Activated CD4-positive, alpha-beta T cell treated with anti-CD3 and anti-CD28 coated beads, Interleukin-2, amount 50 U/mL, for 48 hours (primary cell): ENCODE data around the gene SLC25A1.
A peak's percentile ranks its signal among the peaks of the same experiment; 100 is the strongest.

ENCODE experiments used
- DNase-seq, 2 experiments: peaks; one replicate each; pipeline ENCODE4 v3.0.0-alpha.2; 2020

The SLC25A1 gene

DNA sequence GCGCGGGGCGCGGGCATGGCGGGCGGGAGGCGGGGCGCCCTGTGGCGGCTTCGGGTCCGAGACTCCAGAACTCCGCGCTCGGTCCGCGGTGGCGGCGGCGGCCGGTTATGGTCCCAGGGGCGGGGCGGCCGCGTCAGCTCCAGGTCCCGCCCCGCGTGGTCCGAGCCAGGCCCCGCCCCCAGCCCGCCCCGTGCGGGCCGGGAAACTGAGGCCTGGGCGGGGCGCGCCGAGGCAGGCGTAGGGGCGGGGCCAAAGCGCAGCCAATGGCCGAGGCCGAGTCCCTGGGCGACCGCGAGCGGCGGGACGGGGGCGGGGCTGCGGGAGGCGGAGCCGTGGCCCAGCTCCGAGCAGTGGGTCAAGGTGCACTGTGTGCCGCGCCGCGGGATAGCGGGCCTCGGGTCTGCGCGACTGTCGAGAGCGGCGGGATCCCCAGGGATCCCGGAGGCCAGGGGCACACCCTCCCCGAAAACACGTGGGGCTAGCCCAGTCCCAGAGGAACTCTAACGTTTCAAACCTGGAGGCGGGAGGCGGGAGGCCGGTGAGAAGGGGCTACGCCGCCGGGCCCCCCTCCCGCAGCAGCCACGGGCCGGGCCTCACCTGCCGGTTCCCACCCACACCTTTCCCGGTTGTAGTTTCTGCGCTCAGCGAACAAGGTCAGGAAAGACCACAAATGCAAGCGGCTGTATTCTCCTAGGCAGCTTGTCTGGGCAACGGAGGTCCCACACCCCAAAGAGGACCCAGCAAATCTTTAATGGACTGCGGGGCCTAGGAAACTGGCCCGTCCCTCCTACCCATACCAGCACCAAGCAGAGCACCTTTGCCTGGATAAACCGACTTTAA is at the start of gene SLC25A1:
Gene SLC25A1, minus strand, starts transcription at position 80 of the 840 bp plus-strand sequence. Its CDS starts 63 bp downstream, at position 17.
- DNase-seq = peak; percentile 93 to 94

DNA sequence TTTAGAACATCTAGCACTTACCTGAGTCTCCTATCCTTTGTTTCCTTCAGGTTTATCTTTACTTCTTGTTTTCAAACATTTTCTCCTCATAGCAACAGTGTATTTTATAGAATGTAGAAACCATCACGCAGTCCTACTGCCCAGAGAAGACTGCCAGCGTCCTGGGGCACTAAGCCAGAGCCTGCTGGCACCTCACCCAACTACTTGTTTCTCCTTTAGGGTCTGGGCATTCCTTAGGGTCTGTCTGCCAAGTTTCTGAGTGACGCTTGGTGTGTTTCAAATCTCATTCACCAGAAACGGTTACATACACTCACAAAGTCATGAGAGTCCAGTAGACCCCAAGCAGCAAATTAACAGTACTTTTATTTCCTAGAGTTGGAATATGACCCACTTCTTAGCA is 49.6 kb upstream of the SLC25A1 start:
- DNase-seq = no peak

DNA sequence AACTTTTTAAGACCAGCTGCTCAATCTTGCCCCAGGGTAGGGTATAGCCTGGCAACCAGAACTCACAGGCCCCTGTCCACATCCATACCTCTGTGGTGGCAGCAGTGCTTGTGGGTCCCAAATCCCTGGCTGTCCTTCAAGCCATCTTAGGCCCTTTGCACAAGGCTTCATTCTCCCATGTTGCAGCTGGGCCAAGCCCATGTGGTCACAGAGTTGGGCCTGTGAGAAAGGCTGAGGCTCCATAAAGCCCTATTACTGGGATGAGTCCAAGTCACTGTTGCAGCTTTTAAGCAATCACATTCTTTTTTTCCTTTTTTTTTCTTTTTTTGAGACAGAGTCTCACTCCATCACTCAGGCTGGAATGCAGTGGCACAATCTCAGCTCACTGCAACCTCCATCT is 47.9 kb upstream of the SLC25A1 start:
- DNase-seq = no peak

DNA sequence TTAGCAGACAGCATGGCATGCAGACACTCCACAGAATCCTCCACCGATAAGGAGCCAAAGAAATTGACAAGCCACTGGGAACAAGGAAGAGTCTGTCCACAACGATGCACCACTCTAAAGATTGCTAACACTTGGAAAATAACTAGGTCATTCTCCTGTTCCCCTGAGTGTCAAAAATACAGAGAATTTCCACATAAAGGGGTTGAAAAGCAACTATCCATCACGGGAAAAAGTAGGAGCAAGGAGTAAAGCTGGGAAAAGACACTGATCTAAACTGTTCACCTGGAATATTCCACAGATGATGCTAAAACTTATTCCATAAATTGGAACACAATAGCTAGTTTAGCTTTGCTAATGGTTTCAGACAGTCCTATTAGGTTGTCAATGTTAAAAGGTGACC is 47.0 kb upstream of the SLC25A1 start:
- DNase-seq = no peak

DNA sequence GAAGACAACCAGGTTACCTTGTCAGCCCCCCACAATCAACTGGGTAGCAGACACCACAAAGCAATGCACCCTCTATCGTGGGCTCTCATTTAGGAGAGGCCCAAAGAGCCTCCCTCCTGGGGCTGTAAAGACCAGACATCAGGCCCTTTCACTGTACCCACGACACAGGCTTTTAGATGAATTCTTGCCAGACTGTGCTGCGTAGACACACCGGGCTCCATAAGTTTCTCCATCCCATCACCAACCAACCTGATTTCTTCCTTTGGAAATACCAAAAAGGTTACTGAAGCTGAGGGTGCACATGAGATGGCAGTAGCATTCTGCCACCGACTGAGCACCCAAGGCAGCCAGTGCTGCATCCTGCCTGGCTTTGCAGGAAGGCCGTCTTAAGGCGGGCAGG is 46.4 kb upstream of the SLC25A1 start:
- DNase-seq = no peak

DNA sequence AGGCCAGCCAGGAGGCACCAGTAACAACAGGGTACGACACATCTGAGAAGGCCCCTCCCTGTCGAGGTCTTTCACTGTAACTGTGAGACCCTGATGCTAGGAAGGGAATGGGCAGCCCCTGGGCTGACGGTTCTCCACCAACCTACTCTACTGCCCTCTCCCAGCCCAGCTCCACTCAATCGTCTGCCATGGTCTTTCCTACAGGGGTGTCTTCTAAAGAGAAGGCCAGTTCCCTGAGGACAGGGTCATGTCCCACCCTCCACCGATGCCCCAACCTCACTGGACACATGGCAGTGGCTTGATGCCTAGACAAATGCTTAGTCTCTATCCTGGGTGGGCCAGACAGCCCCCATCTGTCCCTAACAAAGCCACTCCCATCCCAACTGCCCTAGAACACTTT is 46.0 kb upstream of the SLC25A1 start:
- no peak for DNase-seq

DNA sequence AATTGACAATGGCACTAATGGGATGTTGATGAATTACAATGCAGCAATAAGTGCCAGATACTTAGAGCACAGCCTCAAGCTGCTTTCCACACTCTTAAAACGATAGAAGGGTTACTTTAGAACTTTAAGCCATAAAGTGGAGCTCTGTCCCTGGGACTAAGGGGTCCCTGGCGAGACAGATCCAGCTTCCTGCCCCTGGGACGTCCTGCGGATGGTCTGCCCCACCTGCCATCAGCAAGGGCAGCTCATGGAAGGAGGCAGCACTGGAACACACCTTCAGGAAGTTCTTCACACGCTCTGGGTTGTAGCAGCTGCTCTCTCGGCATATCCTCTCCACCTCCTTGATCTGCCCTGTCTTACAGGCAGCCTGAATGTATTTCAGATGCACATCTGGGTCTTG is 45.1 kb upstream of the SLC25A1 start:
- no peak for DNase-seq

DNA sequence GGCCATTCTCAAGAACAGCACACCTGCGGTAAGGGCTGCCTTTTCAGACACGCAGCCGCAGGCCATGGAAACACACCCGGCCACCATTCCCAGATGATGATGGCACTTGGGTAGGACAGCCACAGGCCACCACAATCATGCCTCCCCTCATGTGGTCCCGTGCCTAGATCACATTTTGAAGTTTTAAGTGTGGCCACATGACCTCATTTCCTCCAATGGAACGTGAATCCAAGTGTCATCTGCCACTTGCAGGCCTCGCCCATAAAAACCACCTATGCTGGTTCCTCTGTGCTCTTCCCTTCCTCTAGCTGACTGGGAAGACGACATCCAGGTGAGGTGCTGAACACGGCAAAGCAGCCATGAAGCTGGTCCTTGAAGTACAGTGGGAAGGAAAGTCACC is 44.6 kb upstream of the SLC25A1 start:
- no peak for DNase-seq

DNA sequence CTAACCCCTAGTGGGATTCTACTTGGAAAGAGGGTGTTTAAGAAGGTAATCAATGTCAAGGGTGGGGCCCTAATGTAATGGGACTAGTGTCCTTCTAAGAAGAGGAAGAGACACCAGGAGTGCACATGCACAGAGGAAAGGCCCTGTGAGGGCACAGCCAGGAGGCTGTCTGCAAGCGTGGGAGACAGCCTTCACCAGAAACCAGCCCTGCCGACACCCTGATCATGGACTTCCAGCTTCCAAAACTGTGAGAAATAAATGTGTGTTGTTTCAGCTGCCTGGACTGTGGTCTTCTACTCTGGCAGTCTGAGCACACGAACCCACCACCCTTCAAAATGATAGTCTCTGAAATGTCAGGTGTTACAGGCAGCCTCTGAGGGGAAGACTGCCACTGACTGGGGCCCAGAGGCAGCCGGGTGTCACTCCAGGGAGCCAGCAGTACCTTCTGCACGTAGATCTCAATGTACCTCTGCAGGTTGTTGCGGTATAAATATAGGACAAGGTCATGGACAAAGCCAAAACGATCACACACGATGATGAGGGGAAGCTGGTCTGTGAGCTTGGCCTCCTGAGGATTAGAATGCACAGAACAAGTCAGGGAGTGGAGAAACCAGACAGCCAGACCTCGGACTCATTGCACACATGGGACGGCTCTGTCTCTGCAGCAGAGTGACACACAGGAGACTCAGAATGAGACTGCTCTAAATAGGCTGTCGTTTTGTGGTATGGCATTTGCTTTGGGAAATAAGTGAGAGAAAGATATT is 43.9 kb upstream of the SLC25A1 start:
- DNase-seq = no peak

DNA sequence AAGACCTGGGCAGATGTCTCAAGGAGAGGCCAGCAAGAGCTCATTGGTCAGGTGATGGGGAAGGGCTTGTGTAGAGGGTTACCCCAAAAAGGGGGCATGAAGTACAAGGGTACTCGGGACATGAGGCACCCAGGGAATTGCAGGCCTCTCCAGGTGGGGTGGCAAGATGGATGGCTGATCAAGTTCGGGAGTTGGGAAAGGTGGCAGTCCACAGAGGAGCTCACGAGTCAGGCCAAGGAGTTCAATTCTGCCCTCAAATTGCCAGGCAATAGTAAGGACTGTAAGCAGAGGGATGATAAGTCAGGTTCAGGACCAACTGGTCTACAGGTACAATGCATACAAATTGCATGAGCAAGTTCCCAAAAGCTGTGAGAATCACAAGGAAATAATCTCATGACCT is 42.3 kb upstream of the SLC25A1 start:
- DNase-seq = no peak

DNA sequence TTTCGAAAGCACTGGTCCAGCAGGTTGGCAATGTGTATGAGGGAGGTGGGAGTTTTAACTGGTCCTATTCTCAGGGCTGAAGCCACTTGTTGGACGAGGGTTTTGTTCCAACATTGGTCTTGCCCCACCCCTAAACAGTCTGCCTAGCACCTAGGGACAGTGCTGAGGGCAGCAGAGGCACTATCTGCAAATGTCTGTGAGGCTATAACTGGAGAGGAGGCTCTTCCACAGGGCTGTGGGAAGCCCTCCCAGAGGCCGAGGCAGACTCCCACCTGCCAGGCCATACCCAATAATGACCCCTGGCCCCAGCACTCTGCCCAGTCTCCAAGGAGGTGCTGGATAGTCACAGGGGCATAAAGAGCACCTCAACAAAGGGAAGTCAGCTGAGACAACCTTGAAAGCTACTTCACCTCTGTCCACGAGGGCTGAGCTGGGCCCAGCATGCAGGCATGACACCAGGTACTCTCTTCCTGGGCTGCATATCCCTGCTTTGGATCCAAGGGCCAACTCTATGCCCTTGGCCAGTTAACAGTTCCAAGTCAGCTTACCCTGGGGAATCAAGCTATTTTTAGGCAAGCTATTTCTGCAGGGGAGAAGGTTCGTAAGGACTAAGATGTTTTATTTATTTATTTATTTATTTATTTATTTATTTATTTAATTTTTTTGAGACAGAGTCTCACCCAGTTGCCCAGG is 40.2 kb upstream of the SLC25A1 start:
- no peak for DNase-seq

DNA sequence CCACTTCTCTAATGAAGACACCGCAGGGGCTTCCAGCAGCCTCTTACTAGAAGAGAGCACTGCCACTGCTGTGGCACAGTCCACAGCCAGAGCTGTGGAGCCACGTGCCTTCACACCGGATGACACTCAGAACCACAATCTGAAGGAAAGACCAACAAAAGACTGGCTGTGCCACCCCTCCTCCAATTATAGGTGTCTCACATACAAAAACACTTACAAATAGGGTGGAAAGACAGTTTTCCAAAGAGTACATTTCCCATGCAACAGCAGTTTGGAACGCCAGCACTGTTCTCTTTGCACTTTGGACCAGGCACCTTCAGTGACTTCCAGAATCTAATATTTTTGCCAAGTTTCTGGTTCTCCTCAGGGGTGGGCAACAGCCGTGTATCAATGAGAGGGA is 38.0 kb upstream of the SLC25A1 start:
- DNase-seq = no peak

DNA sequence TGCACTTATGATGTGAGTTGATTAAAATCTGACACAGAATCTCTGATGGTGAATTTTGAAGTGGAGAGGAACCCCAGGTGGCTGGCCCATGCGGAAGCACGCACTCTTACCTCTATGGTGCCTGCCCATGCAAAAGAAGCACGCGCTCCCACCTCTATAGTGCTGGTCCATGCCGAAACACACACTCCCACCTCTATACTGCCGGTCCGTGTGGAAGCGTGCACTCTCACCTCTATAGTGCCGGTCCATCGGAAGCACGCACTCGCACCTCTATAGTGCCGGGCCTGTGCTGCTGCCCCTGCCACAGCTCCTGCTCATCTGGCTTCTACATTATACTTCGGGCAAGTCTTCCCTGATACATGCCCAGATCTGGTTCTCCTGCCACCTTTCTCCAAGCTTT is 36.8 kb upstream of the SLC25A1 start:
- no peak for DNase-seq

DNA sequence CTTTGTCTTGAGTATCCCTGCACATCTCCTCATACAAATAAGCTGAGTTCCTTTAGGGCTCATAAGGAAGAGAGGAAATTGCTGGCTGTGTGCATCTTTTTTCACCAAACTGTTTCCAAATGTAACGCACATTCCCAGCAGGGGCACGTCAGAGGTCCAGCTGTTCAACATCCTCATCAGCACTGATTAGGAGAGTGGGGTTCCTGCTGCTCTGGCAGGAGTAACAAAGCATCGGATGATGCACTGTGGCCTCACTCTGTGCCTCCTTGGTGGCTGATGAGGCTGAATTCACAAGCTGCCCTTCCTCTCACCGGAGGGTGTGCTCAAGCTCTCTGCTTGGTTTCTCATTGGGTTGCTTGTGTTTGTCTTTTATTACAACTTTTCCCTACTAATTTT is 35.5 kb upstream of the SLC25A1 start:
- DNase-seq = no peak

DNA sequence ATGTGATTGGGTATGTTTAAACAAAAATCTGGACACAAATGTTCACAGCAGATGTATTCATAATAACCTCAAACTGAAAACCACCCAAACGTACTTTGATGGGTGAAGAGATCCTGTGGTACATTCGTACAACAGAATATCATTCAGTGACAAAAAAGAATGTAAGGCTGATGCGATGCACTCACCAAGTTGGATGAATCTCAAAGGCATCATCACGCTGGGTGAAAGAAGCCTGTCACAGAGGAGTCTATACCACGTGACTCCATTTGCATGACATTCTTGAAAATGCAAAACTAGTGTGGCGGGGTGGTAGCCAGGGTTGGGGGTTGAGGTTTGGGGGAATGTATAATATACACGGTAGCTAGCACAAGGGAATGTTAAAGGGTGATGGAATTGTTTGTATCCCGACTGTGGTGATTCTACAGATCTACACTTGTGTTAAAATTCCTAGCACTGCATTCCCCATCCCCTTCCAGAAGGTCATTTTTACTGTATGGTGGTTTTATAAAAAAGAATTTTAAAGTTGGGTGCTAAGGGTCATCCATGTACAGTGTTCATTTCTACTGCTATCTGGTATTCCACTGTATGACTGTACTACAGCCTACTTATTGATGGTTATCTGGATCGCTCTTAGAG is 35.0 kb upstream of the SLC25A1 start:
- DNase-seq = no peak

DNA sequence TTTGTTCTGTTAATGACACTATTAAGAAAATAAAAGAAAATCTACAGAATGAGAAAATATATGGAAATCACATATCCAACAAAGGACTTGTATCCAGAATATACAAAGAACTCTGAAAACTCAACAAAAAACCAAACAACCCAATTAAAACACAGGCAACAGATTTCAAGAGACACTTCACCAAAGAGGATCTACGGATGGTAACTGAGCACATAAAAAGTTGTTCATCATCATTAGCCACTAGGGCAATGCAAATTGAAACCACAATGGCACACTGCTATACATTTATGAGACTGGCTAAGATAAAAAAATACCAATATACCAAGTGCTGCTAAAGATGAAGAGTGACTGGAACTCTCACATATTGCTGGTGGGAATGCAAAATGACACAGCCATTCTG is 34.5 kb upstream of the SLC25A1 start:
- DNase-seq = no peak

DNA sequence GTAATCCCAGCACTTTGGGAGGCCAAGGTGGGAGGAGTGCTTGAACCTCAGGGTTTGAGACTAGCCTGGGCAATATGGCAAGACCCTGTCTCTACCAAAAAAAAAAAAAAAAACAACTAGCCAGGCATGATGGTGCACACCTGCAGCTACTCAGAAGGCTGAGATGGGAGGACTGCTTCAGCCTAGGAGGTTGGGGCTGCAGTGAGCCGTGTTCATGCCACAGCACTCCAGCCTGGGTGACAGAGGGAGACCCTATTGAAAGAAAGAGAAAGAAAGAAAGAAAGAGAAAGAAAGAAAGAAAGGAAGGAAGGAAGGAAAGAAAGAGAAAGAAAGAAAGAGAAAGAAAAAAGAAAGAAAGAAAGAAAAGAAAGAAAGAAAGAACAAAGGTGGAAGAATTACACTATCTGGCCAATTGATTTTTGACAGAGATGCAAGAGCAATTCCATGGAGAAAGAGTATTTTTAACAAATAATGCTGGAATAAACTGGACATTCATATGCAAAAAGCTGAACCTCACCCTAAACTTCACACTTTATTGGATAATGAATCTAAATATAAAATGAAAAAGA is 33.9 kb upstream of the SLC25A1 start:
- DNase-seq = no peak

DNA sequence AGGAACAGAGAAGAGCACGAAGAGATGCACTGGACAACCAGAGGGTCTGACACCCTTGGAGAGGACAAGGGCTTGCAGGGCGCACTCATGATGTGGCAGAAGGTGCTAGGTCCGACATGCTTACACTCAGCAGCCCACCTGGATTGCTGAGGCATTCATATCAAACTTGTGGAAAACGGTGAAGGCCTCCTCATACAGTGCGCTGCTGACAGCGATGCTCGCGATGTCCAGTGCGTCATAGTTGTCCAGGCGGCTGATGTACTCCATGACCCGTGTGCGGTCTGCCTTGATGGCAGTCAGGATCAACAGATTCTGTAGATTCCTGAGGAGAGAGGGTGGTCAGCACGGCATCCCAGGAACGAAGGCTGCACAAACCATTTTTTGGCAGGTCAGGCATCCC is 31.7 kb upstream of the SLC25A1 start:
- no peak for DNase-seq

DNA sequence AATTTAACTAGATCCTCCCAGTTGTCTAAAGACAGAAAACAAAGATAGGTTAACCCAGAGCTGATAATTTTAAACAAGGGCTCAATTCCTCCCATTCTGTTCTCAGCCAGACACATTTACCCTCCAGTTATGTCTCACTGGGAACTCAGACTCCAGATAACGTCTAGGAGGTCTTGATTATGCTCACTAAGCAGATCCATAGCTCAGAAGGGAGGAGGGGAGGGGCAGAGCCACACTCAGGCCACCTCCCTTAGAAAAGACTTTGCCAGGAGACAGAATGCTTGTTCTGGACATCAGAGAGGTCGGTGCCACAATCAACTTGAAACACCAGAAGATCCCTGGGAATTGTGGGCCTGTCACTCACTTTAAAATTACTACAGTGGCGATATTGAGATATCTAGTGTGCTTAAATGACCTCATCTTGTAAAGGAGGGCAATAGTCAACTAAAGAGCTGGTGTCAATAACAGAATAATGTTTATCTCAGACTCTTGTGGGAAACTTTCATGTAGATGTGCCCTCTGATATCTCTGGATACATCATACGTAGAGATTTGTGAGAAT is 29.8 kb upstream of the SLC25A1 start:
- no peak for DNase-seq

DNA sequence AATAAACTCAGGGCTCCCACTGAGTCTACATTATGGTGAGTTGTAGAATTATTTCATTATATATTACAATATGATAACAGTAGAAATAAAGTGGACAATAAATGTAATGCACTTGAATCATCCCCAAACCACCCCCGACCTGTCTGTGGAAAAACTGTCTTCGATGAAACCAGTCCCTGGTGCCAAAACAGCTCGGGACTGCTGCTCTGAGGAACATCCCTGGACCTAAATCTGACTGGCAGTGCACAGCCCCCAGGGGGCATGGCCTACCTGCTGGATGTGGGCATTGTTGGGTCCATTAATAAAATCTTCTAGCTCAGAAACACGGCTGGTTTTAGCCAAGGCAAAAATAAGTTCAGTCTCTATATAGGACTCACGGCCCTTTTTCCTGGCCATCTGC is 29.3 kb upstream of the SLC25A1 start:
- DNase-seq = no peak

DNA sequence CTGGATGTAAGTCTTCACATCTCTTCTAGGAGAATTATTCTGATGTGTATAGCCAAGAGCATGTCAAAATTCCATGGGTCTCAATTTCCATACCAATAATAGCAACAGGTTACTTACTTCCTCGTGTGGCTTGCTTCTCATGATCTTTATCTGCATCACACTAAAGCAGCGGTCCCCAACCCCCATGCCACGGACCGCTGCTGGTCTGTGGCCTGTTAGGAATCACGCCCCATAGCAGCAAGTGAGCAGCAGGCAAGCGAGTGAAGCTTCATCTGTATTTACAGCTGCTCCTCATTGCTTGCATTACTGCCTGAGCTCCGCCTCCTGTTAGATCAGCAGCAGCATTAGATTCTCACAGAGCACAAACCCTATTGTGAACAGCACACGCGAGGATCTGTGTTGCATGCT is 28.9 kb upstream of the SLC25A1 start:
- no peak for DNase-seq

DNA sequence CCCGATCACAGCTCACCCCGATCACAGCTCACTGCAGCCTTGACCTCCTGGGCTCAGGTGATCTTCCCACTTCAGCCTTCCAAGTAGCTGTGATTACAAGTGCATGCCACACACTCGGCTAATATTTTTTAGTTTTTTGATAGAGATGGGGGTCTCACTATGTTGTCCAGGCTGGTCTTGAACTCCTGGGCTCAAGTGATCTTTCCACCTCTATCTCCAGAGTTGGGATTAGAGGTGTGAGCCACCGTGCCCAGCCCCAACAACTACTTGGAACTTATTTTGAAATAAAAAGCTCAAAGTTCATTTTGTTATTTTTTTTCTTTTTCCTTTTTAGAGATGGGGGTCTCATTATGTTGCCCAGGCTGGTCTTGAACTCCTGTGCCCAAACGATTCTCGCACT is 27.8 kb upstream of the SLC25A1 start:
- DNase-seq = no peak

DNA sequence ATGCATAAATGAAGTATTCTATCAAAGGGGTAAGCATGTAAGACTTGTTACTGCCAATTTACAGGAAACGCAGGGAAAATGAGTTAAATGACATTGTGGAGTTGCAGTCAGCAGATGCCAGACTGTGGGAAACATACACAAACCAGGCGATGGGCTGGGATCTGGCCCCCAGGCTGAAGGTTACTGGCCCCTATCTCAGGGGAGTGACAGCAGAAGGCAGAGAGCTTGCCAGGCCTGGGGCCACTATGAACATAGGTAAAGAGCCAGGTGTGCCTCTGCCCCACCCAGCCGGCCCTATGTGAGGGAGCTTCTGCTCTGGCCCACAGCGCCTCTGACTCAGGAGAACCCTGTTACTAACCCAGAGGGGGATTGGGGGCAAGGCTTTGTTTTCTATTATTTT is 26.1 kb upstream of the SLC25A1 start:
- no peak for DNase-seq
